NCI-H128 (cell line): ENCODE data around the gene CHD5.
"Not testable (repeated sequence)": the region's sequence is repeated elsewhere in the genome, so short reads cannot be mapped to it uniquely, and the experiment has no call there.

Source experiments
- DNase-seq: peaks from one replicate; lab custom pipeline; 2025; ENCODE audit not compliant: unreplicated experiment; lab: John Stamatoyannopoulos, UW

The CHD5 gene

GRCh38 chr1:6180268-6180706 is at the start of gene CHD5:
CHD5 (minus strand) TSS chr1:6180321; CDS start chr1:6180023, 298 bp downstream.
- DNase-seq, result no peak

- DNase-seq, result no peak
Observed at GRCh38 chr1:6225651-6226050, 45.5 kb upstream of the CHD5 start.

GRCh38 chr1:6224718-6225117 is 44.6 kb upstream of the CHD5 start:
- no peak for DNase-seq

GRCh38 chr1:6223617-6224016 is 43.5 kb upstream of the CHD5 start:
- no peak for DNase-seq

GRCh38 chr1:6222636-6223035 is 42.5 kb upstream of the CHD5 start:
- DNase-seq, result no peak

GRCh38 chr1:6221210-6221784 is 41.2 kb upstream of the CHD5 start:
- DNase-seq, result no peak

GRCh38 chr1:6220236-6220635 is 40.1 kb upstream of the CHD5 start:
- no peak for DNase-seq

- not testable (repeated sequence) for DNase-seq
Observed at GRCh38 chr1:6219641-6220040, 39.5 kb upstream of the CHD5 start.

- no peak for DNase-seq
Observed at GRCh38 chr1:6218375-6219164, 38.4 kb upstream of the CHD5 start.

GRCh38 chr1:6212193-6212959 is 32.3 kb upstream of the CHD5 start:
- no peak for DNase-seq

- DNase-seq, result no peak
Observed at GRCh38 chr1:6211731-6212130, 31.6 kb upstream of the CHD5 start.

- DNase-seq, result no peak
Observed at GRCh38 chr1:6210591-6211355, 30.7 kb upstream of the CHD5 start.

- no peak for DNase-seq
Observed at GRCh38 chr1:6209661-6210580, 29.8 kb upstream of the CHD5 start.

- DNase-seq, result no peak
Observed at GRCh38 chr1:6208723-6209660, 28.9 kb upstream of the CHD5 start.

GRCh38 chr1:6207921-6208320 is 27.8 kb upstream of the CHD5 start:
- no peak for DNase-seq

GRCh38 chr1:6207075-6207885 is 27.2 kb upstream of the CHD5 start:
- no peak for DNase-seq

GRCh38 chr1:6206520-6206855 is 26.4 kb upstream of the CHD5 start:
- no peak for DNase-seq

- no peak for DNase-seq
Observed at GRCh38 chr1:6205849-6206519, 25.9 kb upstream of the CHD5 start, which contains the start of gene RNF207. RNF207 (plus strand) TSS chr1:6206119; CDS start chr1:6206536, 417 bp downstream.
